ENCODE results near the gene THTPA. TPM values are rescaled to one million over a fixed set of nuclear protein-coding genes. Genes with fewer than 3 reads are reported as not detected.
A peak's percentile ranks its signal among the peaks of the same experiment; 100 is the strongest.

Gene THTPA
- total RNA-seq, 1 donor from 2014 or later, result 37.2 TPM

GRCh38 chr14:23546450-23547035 is 9.5 kb upstream of the THTPA start:
- DNase-seq (ENCODE audit: low read depth), result no peak
- no peak for TF ChIP-seq CTCF (conservative IDR thresholded peaks at IDR 0.05; ENCODE audit: low read depth, low read length)
- no peak overlapping the region for H3K4me3 ChIP-seq (ENCODE audit: low read depth, low read length)

- H3K4me3 ChIP-seq (ENCODE audit: low read depth, low read length), result no peak overlapping the region
- no peak for DNase-seq (ENCODE audit: low read depth)
- TF ChIP-seq CTCF (conservative IDR thresholded peaks at IDR 0.05; ENCODE audit: low read depth, low read length), result no peak
Measured at GRCh38 chr14:23547924-23548323, 8.1 kb upstream of the THTPA start.

GRCh38 chr14:23548351-23549318 is 7.4 kb upstream of the THTPA start:
- TF ChIP-seq CTCF (conservative IDR thresholded peaks at IDR 0.05; ENCODE audit: low read depth, low read length), result no peak
- no peak overlapping the region for H3K4me3 ChIP-seq (ENCODE audit: low read depth, low read length)
- no peak for DNase-seq (ENCODE audit: low read depth)

GRCh38 chr14:23550131-23550811 is 5.8 kb upstream of the THTPA start:
- H3K4me3 ChIP-seq (ENCODE audit: low read depth, low read length), result peak overlapping the region; percentile 93
- no peak for TF ChIP-seq CTCF (conservative IDR thresholded peaks at IDR 0.05; ENCODE audit: low read depth, low read length)
- no peak for DNase-seq (ENCODE audit: low read depth)

GRCh38 chr14:23550812-23551265 is 5.2 kb upstream of the THTPA start:
- TF ChIP-seq CTCF (conservative IDR thresholded peaks at IDR 0.05; ENCODE audit: low read depth, low read length), result no peak
- H3K4me3 ChIP-seq (ENCODE audit: low read depth, low read length), result peak overlapping the region; percentile 93
- no peak for DNase-seq (ENCODE audit: low read depth)

GRCh38 chr14:23551266-23552028 is 4.6 kb upstream of the THTPA start, which contains the start of gene ZFHX2:
Gene ZFHX2, minus strand, starts transcription at chr14:23551765. Its CDS starts 16,440 bp downstream, at chr14:23535325.
- peak within 1 kb of the TSS; percentile 93 for H3K4me3 ChIP-seq (ENCODE audit: low read depth, low read length)
- TF ChIP-seq CTCF (conservative IDR thresholded peaks at IDR 0.05; ENCODE audit: low read depth, low read length), result no peak
- peak; percentile 19 for DNase-seq (ENCODE audit: low read depth)
